Activated T-helper 1 cell treated with Interleukin-2 at 50 U/mL for 16 hours (primary cell): ENCODE results near the gene CARM1.
"Not testable (repeated sequence)": the region's sequence is repeated elsewhere in the genome, so short reads cannot be mapped to it uniquely, and the experiment has no call there.

Source experiments
- DNase-seq: peaks from one replicate; pipeline ENCODE4 v3.0.0-alpha.2; 2020; ENCODE audit warnings: low read depth

The CARM1 gene

GRCh38 chr19:10846500-10847202 lies 24.7 kb upstream of the CARM1 start:
- DNase-seq = no peak

- DNase-seq = no peak
These were observed 23.0 kb upstream of the CARM1 start, which contains the start of gene C19orf38 for GRCh38 chr19:10848230-10848856. Gene C19orf38, plus strand, starts transcription at chr19:10848415. Its CDS starts 94 bp downstream, at chr19:10848509.

- no peak for DNase-seq
These were observed 20.7 kb upstream of the CARM1 start for GRCh38 chr19:10850631-10851030.

GRCh38 chr19:10852098-10852800 lies 19.1 kb upstream of the CARM1 start:
- no peak for DNase-seq

GRCh38 chr19:10852941-10853340 lies 18.4 kb upstream of the CARM1 start:
- no peak for DNase-seq

GRCh38 chr19:10854350-10855089 lies 16.8 kb upstream of the CARM1 start:
- no peak for DNase-seq

GRCh38 chr19:10855879-10856522 lies 15.4 kb upstream of the CARM1 start:
- no peak for DNase-seq

GRCh38 chr19:10856899-10857298 lies 14.5 kb upstream of the CARM1 start:
- DNase-seq = not testable (repeated sequence)

- DNase-seq = no peak
These were observed 13.0 kb upstream of the CARM1 start for GRCh38 chr19:10858204-10858828.

- no peak for DNase-seq
These were observed 10.2 kb upstream of the CARM1 start for GRCh38 chr19:10861103-10861651.

- DNase-seq = no peak
These were observed 8.7 kb upstream of the CARM1 start for GRCh38 chr19:10862561-10863106.

GRCh38 chr19:10863107-10863717 lies 8.1 kb upstream of the CARM1 start:
- DNase-seq = no peak

- DNase-seq = peak; percentile 64
These were observed 6.8 kb upstream of the CARM1 start for GRCh38 chr19:10864538-10864899.

- no peak for DNase-seq
These were observed 4.9 kb upstream of the CARM1 start for GRCh38 chr19:10866495-10866894.

GRCh38 chr19:10868872-10869547 lies 2.3 kb upstream of the CARM1 start:
- DNase-seq = no peak

GRCh38 chr19:10869872-10870311 lies 1.5 kb upstream of the CARM1 start:
- DNase-seq = not testable (repeated sequence)

- DNase-seq = no peak
These were observed 825 bp upstream of the CARM1 start for GRCh38 chr19:10870501-10870954.

GRCh38 chr19:10871711-10872545 lies 575 bp downstream of the CARM1 start:
- DNase-seq = no peak
